ENCODE results near the gene DLGAP1.

The DLGAP1 gene

DNA sequence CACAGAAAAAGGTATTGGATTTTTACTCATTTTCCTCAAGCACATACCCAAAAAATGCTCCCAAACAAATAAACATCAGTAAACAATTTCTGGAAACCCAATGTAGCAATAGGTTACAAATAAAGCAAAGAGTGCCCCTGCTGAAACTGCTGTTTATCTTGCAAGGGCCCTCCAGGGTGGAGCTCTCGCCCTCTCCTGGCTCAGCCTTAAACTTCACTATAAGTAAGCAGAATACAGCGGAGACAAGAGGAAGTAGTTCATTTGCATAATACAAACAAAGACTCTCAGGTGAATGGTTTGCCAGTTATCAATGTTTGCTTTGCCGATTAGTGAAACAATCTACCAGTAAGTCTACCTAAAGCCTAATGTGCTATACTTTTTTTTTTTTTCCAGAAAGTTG is 437.6 kb downstream of the DLGAP1 start:
- DNase-seq (ENCODE audit: low spot score in 2 of 2) (no peak), ATAC-seq (no peak)
- H3K27ac Mint-ChIP-seq, result no peak overlapping the region
- no peaks in the 10 kb centered on the region for H3K36me3 Mint-ChIP-seq
- no peak overlapping the region for H3K4me3 Mint-ChIP-seq
- H3K4me1 Mint-ChIP-seq, result no peaks in the 10 kb centered on the region
- peaks cover 3% of the 10 kb centered on the region for H3K9me3 Mint-ChIP-seq

DNA sequence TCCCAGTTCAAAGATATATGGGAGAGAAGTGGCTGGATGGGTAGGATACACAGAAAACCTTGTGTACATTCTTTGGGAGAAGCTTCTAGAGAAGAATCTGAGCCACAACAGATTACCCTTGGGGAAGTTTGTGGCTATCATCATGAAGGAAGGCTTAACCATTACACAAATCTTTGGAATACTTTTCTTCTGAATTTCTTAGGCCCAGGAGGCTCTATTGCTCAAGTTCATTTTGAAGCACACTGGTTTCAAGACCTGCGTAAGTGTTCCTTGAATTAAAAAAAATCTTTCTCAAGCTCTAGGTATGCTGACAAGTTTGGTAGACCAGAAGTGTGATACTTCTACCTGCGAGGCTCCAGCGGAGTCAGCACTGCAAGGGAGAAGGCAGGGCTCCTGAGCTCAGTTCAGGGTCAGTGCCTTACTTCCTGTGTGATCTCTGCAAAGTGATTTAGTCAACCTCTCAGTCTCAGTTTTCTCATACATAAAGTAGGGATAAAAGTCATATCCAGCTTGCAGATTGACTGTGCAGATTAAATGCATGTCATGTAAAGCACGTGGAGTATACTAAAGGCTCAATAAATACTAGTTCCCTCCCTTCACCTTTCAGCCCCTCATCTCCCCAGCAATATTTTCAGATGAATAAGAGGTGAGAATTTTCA is 438.6 kb downstream of the DLGAP1 start:
- H3K36me3 Mint-ChIP-seq, result no peaks in the 10 kb centered on the region
- H3K4me3 Mint-ChIP-seq, result no peak overlapping the region
- peak; percentile 90 for ATAC-seq
- DNase-seq (ENCODE audit: low spot score in 2 of 2), result no peak
- H3K27ac Mint-ChIP-seq, result no peak overlapping the region
- H3K9me3 Mint-ChIP-seq, result peaks cover 3% of the 10 kb centered on the region
- H3K4me1 Mint-ChIP-seq, result no peaks in the 10 kb centered on the region

DNA sequence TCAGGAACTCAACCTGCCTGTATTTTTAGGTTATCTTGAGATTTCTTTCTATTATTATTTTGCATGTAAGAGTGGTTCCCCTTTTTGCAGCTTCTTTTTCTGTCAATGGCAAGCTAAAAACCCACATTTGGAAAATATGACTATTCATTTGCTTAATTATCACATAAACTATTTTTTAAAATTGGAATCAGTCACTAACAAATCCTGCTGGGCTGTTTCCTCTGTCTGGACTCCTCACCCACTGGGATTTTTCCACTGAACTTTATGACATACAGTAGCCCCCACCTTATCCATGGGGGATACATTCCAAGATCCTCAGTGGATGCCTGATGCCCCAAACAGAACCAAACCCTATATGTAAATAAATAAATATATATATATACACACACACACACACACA is 447.3 kb downstream of the DLGAP1 start:
- ATAC-seq (no peak), DNase-seq (ENCODE audit: low spot score in 2 of 2) (no peak)
- H3K27ac Mint-ChIP-seq, result no peak overlapping the region
- no peaks in the 10 kb centered on the region for H3K9me3 Mint-ChIP-seq
- no peak overlapping the region for H3K4me3 Mint-ChIP-seq
- no peaks in the 10 kb centered on the region for H3K36me3 Mint-ChIP-seq
- peaks cover 5% of the 10 kb centered on the region for H3K4me1 Mint-ChIP-seq

DNA sequence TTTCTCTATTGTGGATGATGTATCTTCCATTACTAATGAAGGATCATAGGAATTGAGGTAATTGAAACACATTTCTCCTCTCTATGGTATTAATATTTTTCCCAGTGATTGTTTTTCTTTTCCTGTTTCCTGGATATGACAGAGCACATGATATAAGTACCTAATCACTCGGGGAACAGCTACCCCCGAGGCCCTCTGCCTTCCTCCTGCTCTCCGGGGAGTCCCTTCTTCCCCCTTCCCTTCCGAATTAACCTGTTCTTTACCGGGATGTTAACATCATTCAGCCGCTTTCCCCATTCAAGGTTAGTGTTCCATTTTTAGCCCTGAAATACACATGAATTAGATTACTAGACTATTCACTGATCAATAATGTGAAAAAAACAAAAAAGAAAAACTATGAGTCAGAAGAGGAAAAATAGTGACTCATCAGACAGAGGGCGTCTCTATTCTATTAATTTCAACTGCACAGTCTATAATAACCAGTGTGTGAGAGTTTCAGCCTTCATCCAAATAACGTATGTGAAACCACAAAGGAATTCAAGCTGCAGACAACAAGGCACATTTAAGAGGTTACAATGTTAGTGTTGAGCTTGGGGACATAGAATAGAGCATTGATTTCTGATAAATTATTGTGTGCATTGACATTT is 450.8 kb downstream of the DLGAP1 start:
- no peak overlapping the region for H3K27ac Mint-ChIP-seq
- peaks cover 5% of the 10 kb centered on the region for H3K4me1 Mint-ChIP-seq
- DNase-seq (ENCODE audit: low spot score in 2 of 2) (no peak), ATAC-seq (peak; percentile 40)
- H3K4me3 Mint-ChIP-seq, result no peak overlapping the region
- no peaks in the 10 kb centered on the region for H3K36me3 Mint-ChIP-seq
- H3K9me3 Mint-ChIP-seq, result no peaks in the 10 kb centered on the region

DNA sequence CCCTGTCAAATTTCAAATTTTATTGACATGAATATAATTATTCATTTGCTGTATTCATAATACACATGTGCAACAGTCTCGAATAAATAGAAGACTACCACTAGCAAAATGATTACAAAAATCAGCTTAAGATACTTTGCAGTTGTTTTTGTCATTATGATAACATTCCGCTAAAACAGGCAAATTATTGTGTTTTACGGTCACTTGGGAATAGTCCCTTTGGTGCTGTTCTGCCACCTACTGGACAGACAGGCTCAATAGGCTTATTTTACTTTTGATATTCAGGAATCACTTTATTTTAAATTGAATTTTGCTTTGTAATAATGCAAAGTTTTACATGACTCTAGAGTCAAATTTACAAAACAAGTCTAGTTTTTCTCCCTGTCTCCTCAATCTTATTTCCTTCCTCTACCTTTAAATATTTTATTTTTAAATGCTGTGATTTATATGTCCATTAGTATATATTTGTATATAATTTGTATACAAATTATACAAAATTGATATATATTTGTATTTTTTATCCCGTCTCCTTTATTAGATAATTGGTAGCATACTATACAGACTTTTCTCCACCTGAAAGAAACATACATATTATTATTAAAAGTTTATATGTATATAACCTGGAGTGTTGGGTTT is 456.3 kb downstream of the DLGAP1 start:
- no peaks in the 10 kb centered on the region for H3K4me1 Mint-ChIP-seq
- no peak overlapping the region for H3K4me3 Mint-ChIP-seq
- H3K9me3 Mint-ChIP-seq, result no peaks in the 10 kb centered on the region
- ATAC-seq (no peak), DNase-seq (ENCODE audit: low spot score in 2 of 2) (no peak)
- no peaks in the 10 kb centered on the region for H3K36me3 Mint-ChIP-seq
- no peak overlapping the region for H3K27ac Mint-ChIP-seq

DNA sequence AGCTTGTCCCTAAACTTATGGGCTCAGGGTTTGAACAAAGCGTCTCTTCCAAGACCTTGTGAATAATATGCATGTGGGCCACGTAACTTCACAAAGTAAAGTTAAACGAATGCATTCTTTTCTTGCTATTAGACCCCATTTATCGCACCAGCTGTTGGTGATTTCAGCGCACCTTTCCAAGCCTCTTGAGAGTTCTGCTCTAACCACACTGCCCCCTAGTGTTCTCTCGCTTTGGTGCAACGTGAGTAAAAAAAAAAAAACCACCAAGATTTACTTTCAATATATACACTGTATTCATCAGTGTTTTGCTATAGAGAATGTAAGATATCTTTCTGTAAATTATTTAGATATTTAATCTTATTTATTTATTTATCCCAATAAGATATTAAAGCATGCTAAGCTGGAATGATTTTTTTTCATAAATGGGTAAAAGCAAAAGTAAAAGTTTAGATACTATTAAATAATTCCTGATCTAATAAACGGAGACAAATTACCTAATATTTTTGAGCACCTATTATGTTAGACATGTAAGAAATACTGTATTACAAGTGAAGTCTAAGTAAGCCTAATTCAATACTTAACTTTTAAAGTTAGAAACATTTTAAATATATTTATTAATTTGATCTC is 459.5 kb downstream of the DLGAP1 start:
- H3K4me3 Mint-ChIP-seq, result no peak overlapping the region
- ATAC-seq, result peak; percentile 70
- no peak overlapping the region for H3K27ac Mint-ChIP-seq
- no peaks in the 10 kb centered on the region for H3K4me1 Mint-ChIP-seq
- H3K36me3 Mint-ChIP-seq, result no peaks in the 10 kb centered on the region
- no peaks in the 10 kb centered on the region for H3K9me3 Mint-ChIP-seq
- peak; percentile 34 to 78 for DNase-seq (ENCODE audit: low spot score in 2 of 2)

DNA sequence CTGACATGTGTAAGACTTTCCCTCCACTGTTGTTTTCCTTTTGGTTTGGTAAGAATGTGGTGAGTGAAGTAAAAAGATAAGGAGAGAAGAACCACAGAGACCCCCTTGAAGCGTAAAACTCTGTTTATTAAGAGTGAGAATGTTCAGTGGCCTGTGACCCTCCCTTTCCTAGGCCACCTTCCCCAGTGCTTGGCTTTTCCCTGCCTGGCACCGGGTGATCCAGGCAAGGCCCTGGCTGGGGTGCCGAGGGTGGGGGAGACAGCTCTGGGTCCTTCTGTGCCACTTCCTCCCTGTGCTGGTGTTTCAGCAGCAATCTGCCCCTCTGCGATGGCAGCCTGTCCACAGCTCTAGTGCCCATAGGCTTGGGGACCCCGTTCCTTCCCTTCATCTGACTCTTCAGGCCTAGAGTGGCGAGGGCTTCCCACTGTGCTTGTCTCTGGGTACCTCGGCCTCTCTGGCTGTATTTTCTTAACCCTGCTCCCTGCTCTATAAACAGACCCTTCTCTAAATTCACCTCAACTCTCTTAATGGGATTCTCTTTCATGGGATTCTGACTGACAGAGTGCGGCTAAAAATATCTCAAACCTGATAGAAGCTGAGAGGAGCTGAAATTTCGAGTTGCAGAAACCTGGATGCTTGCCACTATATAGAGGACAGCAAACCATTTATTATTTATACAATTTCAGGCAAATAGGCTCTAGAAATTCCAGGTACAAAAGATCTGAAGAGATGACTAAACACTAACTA is 461.0 kb downstream of the DLGAP1 start:
- Mint-ChIP-seq H3K27ac (no peak overlapping the region), H3K36me3 (no peaks in the 10 kb centered on the region), H3K4me1 (no peaks in the 10 kb centered on the region), H3K9me3 (no peaks in the 10 kb centered on the region), H3K4me3 (no peak overlapping the region)
- ATAC-seq, result peak; percentile 32
- DNase-seq (ENCODE audit: low spot score in 2 of 2), result no peak

DNA sequence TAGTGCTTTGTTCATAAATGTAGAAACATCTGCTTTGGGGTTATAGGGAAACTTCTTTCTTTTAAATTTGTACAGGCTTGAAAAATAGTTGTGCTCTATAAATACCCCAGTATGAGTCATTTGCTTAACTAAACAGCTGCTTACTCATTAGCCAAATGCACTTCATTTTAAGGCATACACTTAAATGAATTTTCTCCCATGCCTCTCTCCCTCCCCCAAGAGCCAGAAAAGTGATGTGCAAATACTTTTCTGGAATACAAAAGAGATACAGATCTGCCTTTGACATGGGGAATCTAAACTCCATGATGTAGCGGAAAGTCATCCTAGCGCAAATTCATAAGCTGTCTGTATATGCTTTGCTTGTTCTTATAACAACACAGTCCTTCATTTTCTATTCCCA is 469.4 kb downstream of the DLGAP1 start:
- H3K4me1 Mint-ChIP-seq, result peaks cover 12% of the 10 kb centered on the region
- peak overlapping the region; percentile 38 for H3K27ac Mint-ChIP-seq
- ATAC-seq (no peak), DNase-seq (ENCODE audit: low spot score in 2 of 2) (no peak)
- no peaks in the 10 kb centered on the region for H3K36me3 Mint-ChIP-seq
- H3K4me3 Mint-ChIP-seq, result no peak overlapping the region
- peaks cover 3% of the 10 kb centered on the region for H3K9me3 Mint-ChIP-seq

DNA sequence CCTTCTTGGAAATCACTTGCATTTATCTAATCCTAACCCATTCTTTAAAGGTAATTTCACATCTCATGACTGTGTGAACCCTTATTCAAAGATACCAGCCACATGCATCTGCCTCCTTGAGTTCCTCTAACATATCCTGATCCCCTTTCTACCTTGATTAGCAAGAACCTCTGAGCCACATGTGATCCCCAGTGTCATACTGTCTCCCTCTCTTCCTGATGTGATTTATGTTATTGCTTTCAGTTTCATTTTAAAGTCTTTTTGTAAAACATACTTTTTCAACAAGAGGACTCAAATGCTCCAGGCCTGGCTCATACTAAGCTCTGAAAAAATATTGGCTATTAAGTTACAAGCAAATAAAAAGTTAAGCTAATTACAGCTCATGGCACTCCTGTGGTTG is 470.1 kb downstream of the DLGAP1 start:
- H3K4me1 Mint-ChIP-seq, result peaks cover 12% of the 10 kb centered on the region
- no peaks in the 10 kb centered on the region for H3K36me3 Mint-ChIP-seq
- peak overlapping the region; percentile 7 for H3K27ac Mint-ChIP-seq
- peak overlapping the region; percentile 2 for H3K4me3 Mint-ChIP-seq
- ATAC-seq, result peak; percentile 50
- H3K9me3 Mint-ChIP-seq, result peaks cover 5% of the 10 kb centered on the region
- DNase-seq (ENCODE audit: low spot score in 2 of 2), result no peak

DNA sequence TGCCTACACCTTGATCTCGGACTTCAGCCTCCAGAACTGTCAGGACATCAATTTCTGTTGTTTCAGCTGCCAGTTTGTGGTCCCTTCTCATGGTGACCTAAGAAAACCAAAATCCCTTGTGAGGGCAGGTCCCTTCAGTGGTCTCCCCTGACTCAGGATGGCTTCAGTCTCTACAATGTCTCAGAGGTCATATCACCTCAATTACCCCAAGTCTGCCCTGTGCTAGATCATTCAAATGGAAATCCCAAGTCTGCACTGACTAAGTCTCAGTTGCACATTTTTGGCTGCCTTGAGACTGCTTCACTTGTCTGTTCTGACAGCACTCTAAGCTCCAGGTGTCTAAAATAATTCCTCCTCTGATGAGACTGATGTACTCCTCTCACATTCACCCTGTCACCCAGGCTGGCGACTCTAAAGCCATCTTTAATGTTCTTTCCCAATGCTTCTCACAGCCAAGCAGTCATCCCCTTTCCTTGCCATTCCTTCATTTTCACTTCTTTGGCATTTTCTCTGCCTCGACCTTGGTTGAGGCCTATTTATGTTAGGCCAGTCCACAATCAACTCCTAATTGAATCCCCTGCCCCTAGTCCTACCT is 470.8 kb downstream of the DLGAP1 start:
- ATAC-seq, result peak; percentile 82
- no peak overlapping the region for H3K4me3 Mint-ChIP-seq

DNA sequence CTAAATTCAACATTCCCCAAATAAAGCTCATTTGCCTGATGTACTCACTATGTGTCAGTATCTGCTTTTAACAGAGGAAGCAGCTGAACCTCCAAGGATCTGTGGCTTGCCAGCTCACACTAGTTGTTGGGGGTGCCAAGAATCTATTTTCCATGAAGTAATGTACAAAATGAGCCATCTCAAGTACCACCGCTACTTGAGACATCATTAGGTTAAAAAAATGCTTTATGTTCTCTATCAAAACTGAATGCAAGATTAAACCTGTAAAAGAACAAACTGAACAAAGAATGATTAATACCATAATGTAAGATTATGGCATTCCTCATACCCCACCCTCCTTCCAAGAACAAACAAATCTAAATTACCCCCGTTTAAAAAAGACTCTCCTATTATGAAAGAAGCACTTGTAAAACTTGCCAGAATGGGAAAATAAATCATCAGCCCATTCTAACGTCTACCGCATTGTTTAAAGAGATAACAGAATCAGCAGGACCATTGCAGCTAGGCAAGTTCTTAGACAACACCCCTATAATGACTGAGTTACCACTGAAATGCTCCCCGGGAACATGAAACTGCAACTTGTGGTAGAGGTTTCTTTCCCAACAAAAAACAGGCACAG is 471.6 kb downstream of the DLGAP1 start:
- no peak for ATAC-seq
- no peak overlapping the region for H3K27ac Mint-ChIP-seq
- H3K36me3 Mint-ChIP-seq, result no peaks in the 10 kb centered on the region

More for the DNA sequence above, 470.8 kb downstream of the DLGAP1 start:
- peaks cover 12% of the 10 kb centered on the region for H3K4me1 Mint-ChIP-seq
- peaks cover 6% of the 10 kb centered on the region for H3K9me3 Mint-ChIP-seq
- H3K36me3 Mint-ChIP-seq, result no peaks in the 10 kb centered on the region
- no peak for DNase-seq (ENCODE audit: low spot score in 2 of 2)
- peak overlapping the region; percentile 7 for H3K27ac Mint-ChIP-seq

DNA sequence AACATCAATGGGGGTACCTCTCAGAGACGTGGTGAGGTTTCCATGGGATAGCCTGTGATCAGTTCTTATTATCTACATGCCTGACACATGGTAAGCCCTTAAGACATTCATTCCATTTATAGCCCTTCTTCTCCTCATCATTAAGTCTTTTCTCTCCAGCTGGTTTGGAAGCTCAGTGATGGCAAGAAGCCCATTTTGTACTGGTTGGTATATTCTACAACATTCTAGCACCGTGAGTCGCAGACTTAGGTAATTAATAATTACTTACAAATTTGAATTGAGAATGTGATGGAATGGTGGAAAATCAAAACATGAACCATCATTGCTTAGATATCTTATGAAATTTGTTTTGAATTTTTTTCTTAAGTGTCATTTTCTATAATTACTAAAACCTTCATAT is 472.6 kb downstream of the DLGAP1 start:
- Mint-ChIP-seq H3K27ac (no peak overlapping the region), H3K9me3 (peaks cover 8% of the 10 kb centered on the region), H3K4me3 (no peak overlapping the region), H3K36me3 (no peaks in the 10 kb centered on the region), H3K4me1 (peaks cover 12% of the 10 kb centered on the region)
- ATAC-seq (no peak), DNase-seq (ENCODE audit: low spot score in 2 of 2) (no peak)

More for the DNA sequence above, 471.6 kb downstream of the DLGAP1 start:
- Mint-ChIP-seq H3K4me1 (peaks cover 12% of the 10 kb centered on the region), H3K4me3 (no peak overlapping the region), H3K9me3 (peaks cover 8% of the 10 kb centered on the region)
- DNase-seq (ENCODE audit: low spot score in 2 of 2), result no peak

DNA sequence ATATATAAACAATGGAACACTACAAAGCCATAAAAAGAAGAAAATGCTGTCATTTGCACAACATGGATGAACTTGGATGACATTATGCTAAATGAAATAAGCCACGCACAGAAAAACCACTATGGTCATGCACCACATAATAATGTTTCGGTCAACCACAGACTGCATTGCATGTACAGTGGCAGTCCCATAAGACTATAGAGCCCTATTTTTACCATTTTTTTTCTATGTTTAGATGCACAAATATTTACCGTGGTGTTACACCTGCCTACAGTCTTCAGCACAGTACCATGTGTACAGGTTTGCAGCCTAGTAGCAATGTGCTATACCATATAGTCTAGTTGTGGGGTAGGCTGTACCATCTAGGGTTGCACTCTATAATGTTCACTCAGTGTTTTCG is 476.1 kb downstream of the DLGAP1 start:
- no peak for ATAC-seq
- Mint-ChIP-seq H3K4me3 (no peak overlapping the region), H3K27ac (no peak overlapping the region), H3K36me3 (no peaks in the 10 kb centered on the region), H3K4me1 (no peaks in the 10 kb centered on the region), H3K9me3 (peaks cover 5% of the 10 kb centered on the region)
- no peak for DNase-seq (ENCODE audit: low spot score in 2 of 2)

DNA sequence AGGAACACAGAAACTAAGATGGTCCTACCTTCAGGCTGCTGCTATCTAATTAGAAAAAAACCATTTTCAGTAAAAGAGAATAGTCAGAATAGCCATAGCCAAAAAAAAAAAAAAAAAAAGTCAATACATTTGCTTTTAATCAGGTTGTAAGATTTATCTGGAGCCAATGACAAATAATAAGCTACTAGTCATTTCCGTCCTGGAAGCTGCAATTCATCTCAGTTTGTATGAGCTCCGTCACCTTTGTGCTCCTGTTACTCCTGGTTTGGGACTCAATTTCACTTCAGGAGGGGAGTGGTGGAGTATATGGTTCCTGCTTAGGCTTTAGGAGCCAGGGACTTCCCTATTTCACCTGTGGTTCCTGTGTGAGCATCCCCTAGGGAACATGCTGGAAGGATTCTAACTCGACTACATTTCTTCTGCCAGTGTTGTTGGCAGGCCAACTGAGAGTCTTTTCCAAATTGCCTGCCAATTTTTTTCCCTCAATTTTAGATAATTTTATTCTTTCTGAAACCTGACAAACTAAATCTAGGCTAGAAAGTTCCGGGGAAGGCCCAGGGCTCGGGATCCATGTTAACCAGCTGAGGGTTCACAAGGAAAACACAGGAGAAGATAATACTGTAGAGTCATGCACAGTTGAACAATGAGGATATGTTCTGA is 481.8 kb downstream of the DLGAP1 start:
- no peak for DNase-seq (ENCODE audit: low spot score in 2 of 2)
- Mint-ChIP-seq H3K4me3 (no peak overlapping the region), H3K4me1 (no peaks in the 10 kb centered on the region)

More for the DNA sequence above, 481.8 kb downstream of the DLGAP1 start:
- H3K9me3 Mint-ChIP-seq, result no peaks in the 10 kb centered on the region
- H3K36me3 Mint-ChIP-seq, result no peaks in the 10 kb centered on the region
- no peak overlapping the region for H3K27ac Mint-ChIP-seq
- no peak for ATAC-seq

Measured in stimulated activated effector memory CD8-positive, alpha-beta T cell treated with anti-CD3 and anti-CD28 coated beads, Interleukin-12 subunit alpha, Interleukin-12 subunit beta, amount 100 ng/mL, for 72 hours (primary cell).